ENCODE data around the gene LIPC. TPM values are rescaled to one million over a fixed set of nuclear protein-coding genes. Genes with fewer than 3 reads are reported as not detected.

The LIPC gene
- total and polyA plus RNA-seq, 10 of the 15 experiments (the other 5 are each of a cell fraction or from before 2014, with no cell fraction given) = 0.06 to 0.31 (median 0.16) TPM; not detected in 1

- in situ Hi-C loops (cut with MboI) (no loop called here), intact Hi-C loops (cut with micrococcal nuclease; ENCODE audit: unreplicated experiment) (no loop called here)
- DNase-seq (ENCODE audit: low read depth, low spot score) (no peak), FAIRE-seq (no peak), ATAC-seq (no peak)
- TF ChIP-seq HDAC6 (IDR thresholded peaks at IDR 0.05; ENCODE audit: unreplicated experiment) (no peak), ATF7 (IDR thresholded peaks at IDR 0.05; ENCODE audit: low read depth) (no peak), FOXM1 (IDR thresholded peaks at IDR 0.05; ENCODE audit: low read depth, low read length) (no peak), ATF2 (IDR thresholded peaks at IDR 0.05; ENCODE audit: low read length) (no peak), ETV6 (conservative IDR thresholded peaks at IDR 0.05 in 1 of 2, IDR thresholded peaks at IDR 0.05 in 1 of 2; ENCODE audit: borderline replicate concordance in 1 of 2, low read depth in 1 of 2) (no peak), FOXK2 (IDR thresholded peaks at IDR 0.05) (no peak), SMARCA5 (IDR thresholded peaks at IDR 0.05) (no peak), MEF2A (IDR thresholded peaks at IDR 0.05; ENCODE audit: insufficient read depth, low read depth, low read length) (no peak), NFXL1 (IDR thresholded peaks at IDR 0.05; ENCODE audit: borderline replicate concordance) (no peak), EZH2 (IDR thresholded peaks at IDR 0.05; ENCODE audit: borderline replicate concordance, control insufficient read depth, low read depth, low read length) (no peak), RAD21 (IDR thresholded peaks at IDR 0.05; ENCODE audit: insufficient read depth, low read depth, low read length) (no peak), ZNF207 (IDR thresholded peaks at IDR 0.05; ENCODE audit: borderline replicate concordance) (no peak), ESRRA (IDR thresholded peaks at IDR 0.05; ENCODE audit: low read length) (no peak), BACH1 (IDR thresholded peaks at IDR 0.05; ENCODE audit: borderline replicate concordance) (no peak), ASH2L (IDR thresholded peaks at IDR 0.05; ENCODE audit: borderline replicate concordance, low read depth) (no peak), ZNF274 (IDR thresholded peaks at IDR 0.05; ENCODE audit: insufficient read depth, insufficient read length) (no peak), CHD4 (IDR thresholded peaks at IDR 0.05) (no peak), TAF1 (IDR thresholded peaks at IDR 0.05; ENCODE audit: borderline replicate concordance, low read depth, low read length) (no peak)
- TF ChIP-seq, protein P1, sequence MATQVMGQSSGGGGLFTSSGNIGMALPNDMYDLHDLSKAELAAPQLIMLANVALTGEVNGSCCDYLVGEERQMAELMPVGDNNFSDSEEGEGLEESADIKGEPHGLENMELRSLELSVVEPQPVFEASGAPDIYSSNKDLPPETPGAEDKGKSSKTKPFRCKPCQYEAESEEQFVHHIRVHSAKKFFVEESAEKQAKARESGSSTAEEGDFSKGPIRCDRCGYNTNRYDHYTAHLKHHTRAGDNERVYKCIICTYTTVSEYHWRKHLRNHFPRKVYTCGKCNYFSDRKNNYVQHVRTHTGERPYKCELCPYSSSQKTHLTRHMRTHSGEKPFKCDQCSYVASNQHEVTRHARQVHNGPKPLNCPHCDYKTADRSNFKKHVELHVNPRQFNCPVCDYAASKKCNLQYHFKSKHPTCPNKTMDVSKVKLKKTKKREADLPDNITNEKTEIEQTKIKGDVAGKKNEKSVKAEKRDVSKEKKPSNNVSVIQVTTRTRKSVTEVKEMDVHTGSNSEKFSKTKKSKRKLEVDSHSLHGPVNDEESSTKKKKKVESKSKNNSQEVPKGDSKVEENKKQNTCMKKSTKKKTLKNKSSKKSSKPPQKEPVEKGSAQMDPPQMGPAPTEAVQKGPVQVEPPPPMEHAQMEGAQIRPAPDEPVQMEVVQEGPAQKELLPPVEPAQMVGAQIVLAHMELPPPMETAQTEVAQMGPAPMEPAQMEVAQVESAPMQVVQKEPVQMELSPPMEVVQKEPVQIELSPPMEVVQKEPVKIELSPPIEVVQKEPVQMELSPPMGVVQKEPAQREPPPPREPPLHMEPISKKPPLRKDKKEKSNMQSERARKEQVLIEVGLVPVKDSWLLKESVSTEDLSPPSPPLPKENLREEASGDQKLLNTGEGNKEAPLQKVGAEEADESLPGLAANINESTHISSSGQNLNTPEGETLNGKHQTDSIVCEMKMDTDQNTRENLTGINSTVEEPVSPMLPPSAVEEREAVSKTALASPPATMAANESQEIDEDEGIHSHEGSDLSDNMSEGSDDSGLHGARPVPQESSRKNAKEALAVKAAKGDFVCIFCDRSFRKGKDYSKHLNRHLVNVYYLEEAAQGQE (IDR thresholded peaks at IDR 0.05; ENCODE audit: low read depth, low read length) = no peak
- TF ChIP-seq, protein P2, sequence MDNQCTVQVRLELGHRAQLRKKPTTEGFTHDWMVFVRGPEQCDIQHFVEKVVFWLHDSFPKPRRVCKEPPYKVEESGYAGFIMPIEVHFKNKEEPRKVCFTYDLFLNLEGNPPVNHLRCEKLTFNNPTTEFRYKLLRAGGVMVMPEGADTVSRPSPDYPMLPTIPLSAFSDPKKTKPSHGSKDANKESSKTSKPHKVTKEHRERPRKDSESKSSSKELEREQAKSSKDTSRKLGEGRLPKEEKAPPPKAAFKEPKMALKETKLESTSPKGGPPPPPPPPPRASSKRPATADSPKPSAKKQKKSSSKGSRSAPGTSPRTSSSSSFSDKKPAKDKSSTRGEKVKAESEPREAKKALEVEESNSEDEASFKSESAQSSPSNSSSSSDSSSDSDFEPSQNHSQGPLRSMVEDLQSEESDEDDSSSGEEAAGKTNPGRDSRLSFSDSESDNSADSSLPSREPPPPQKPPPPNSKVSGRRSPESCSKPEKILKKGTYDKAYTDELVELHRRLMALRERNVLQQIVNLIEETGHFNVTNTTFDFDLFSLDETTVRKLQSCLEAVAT (IDR thresholded peaks at IDR 0.05) = no peak
- Histone ChIP-seq H3K9ac (ENCODE audit: control insufficient read depth, insufficient read depth, low read length) (no peak overlapping the region), H3K4me2 (ENCODE audit: control insufficient read depth, insufficient read depth) (no peak overlapping the region), H3K27me3 (replicated peaks in 1 of 2; ENCODE audit: control insufficient read depth in 2 of 2, insufficient read depth in 2 of 2, low read length in 1 of 2) (no peaks in the 10 kb centered on the region), H3K9me3 (replicated peaks; ENCODE audit: control insufficient read depth, insufficient read depth, low read length) (no peaks in the 10 kb centered on the region), H2AFZ (ENCODE audit: control insufficient read depth, low read depth, low read length) (no peak overlapping the region), H3K79me2 (ENCODE audit: control insufficient read depth, insufficient read depth, low read length) (no peaks in the 10 kb centered on the region), H3K4me1 (ENCODE audit: control insufficient read depth, insufficient read depth, low read length) (peaks cover 23% of the 10 kb centered on the region), H3K4me3 (no peak overlapping the region), H4K20me1 (ENCODE audit: control insufficient read depth, insufficient read depth) (no peaks in the 10 kb centered on the region), H3K27ac (ENCODE audit: control insufficient read depth, insufficient read depth) (no peak overlapping the region), H3K36me3 (ENCODE audit: control insufficient read depth in 2 of 2, insufficient read depth in 2 of 2, low read length in 1 of 2) (no peaks in the 10 kb centered on the region)
- ChIA-PET CTCF (interaction anchor here (1.6 kb wide), 1 partner anchor 8 kb away, joined by 3 read pairs; no protein-coding TSS in a partner anchor), SMC1A (ENCODE audit: uncharacterized antibody, unreplicated experiment) (interaction anchor here (0.7 to 2.0 kb wide), 4 partner anchors 9 to 65 kb away, joined by 3 to 7 read pairs (median 4); no protein-coding TSS in a partner anchor), POLR2A (no interaction called here), RAD21 (ENCODE audit: unreplicated experiment) (no interaction called here)
- WGBS (ENCODE audit: insufficient coverage, insufficient replicate concordance, low lambda C conversion rate, missing lambda C conversion rate) = 28% methylated on average over 2 of the region's 2 CpGs
- BruUV-seq (replicated peaks) = no TSS peak
These were observed 92.5 kb downstream of the LIPC start for GRCh38 chr15:58524247-58524646.

Measured in GM12878 (cell line).